Measurements from ENCODE around the gene RFNG.

DNA sequence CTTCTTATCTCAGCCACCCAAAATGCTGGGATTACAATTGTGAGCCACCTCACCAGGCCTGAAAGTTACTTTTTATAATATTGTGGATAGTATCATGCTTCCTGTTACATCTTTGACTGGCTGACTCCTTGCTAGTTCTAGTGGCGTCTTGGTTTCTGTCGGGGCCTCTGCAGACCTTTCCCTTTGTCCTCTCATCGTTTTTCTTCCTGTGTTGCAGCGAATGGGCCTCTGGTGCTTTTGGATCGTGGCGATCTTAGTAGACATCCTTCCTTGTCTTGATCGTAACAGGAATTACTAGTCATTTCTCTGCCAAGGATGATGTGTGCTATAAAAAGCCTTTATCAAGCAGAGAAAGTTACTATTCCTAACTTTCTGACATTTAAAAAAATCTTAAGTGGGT lies 53.4 kb downstream of the RFNG start:
- TF ChIP-seq, protein P1, sequence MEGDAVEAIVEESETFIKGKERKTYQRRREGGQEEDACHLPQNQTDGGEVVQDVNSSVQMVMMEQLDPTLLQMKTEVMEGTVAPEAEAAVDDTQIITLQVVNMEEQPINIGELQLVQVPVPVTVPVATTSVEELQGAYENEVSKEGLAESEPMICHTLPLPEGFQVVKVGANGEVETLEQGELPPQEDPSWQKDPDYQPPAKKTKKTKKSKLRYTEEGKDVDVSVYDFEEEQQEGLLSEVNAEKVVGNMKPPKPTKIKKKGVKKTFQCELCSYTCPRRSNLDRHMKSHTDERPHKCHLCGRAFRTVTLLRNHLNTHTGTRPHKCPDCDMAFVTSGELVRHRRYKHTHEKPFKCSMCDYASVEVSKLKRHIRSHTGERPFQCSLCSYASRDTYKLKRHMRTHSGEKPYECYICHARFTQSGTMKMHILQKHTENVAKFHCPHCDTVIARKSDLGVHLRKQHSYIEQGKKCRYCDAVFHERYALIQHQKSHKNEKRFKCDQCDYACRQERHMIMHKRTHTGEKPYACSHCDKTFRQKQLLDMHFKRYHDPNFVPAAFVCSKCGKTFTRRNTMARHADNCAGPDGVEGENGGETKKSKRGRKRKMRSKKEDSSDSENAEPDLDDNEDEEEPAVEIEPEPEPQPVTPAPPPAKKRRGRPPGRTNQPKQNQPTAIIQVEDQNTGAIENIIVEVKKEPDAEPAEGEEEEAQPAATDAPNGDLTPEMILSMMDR (optimal IDR thresholded peaks at IDR 0.05 in 1 of 3, IDR thresholded peaks at IDR 0.05 in 1 of 3, conservative IDR thresholded peaks at IDR 0.05 in 1 of 3; ENCODE audit: extremely low read depth in 1 of 3, insufficient read depth in 2 of 3, low read length in 3 of 3) = no peak
- no peak for TF ChIP-seq EZH2 (IDR thresholded peaks at IDR 0.05; ENCODE audit: low read length)

Data from keratinocyte (primary cell).